Measurements from ENCODE around the gene CENPF.
"Not testable (repeated sequence)": the region's sequence is repeated elsewhere in the genome, so short reads cannot be mapped to it uniquely, and the experiment has no call there.

The CENPF gene

DNA sequence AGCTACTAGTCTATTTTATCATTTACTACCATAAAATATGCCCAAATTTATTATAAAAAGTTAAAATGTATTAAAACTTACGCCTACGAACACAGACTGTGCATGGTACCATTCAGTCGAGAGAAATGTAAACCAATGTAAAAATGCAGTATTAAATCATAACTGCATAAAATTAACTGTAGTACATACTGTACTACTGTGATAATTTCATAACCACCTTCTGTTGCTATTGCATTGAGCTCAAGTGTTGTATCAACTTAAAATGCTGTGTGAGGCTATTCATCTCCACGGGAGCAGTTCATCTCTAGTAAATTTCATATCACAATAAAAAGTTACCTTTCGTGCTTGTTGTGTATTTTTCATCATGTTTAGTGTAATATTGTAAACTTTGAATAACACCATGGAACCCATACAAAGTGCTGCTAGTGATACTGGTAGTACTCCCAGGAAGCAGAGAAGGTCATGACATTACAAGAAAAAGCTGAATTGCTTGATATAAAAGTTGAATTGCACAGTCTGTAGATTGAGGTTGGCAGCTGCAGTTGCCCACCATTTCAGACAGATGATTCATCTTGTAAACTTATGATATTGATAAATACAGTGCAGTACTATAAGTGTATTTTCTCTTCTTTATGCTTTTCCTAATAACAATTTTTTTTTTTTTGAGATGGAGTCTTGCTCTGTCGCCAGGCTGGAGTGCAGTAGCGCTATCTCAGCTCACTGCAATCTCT lies 19.0 kb upstream of the CENPF start:
- no peak for DNase-seq

GRCh38 chr1:214584805-214585766 lies 17.9 kb upstream of the CENPF start:
- no peak for DNase-seq

DNA sequence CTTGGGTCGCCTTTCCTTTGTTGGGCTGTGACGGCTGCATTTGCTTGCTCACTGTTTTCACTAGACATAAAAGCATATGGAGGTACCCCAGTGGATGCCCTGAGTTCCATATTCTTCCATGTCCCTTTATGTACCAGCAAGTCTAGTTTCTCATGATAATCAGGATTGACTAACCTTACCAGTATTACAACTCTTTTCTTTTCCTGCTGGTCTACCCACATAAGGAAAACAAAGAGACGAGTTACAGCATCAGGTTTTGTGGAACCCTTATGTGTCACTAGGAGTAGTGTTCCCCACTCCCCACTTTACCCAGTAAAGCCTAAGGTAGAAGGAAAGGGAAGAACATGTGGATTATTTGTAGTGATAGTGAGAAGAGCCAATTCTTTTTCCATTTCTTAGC lies 16.4 kb upstream of the CENPF start:
- no peak for DNase-seq

DNA sequence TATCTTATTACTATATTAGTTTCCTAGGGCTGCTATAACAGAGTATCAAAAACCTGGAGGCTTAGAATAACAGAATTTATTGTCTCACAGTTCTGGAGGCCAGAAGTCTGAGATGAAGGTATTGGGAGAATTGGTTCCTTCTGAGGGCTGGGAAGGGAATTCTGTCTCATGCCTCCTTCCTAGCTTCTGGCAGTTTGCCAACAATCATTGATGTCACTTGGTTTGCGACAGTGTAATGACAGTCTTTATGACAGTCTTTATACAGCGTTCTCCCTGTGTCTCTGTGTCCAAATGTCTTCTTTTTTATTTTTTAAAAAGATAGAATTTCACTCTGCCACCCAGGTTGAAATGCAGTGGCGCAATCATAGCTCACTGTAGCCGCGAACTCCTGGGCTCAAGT lies 15.8 kb upstream of the CENPF start:
- DNase-seq: no peak

DNA sequence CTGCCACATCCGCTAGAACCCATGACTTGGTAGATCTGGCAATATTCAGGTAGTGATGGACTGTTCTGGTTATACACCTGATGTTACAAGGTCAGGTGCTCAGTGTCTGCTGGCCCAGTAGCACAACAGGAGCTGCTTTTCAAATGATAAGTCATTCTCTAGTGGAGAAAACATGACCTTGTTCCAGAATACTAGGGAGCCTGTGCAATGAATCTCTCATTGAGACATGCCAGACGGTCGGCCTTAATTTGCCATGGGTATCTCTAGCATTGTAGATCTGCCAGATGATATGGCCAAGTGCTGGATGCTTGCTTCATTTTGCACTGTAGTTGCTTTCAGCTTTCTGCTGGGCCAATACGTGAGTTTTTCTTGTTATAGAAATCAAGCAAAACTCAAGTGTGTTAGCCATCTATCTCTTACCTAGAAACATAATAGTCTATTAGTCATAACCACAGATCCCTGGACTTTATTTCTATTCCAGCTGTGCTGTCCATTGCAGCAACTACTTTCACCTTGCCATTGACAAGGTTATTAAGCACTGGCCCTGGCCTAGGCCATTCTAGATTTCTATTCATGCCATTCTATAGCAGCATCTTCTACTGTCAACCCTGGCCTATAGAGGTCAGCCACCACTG lies 13.9 kb upstream of the CENPF start:
- DNase-seq: no peak

- DNase-seq: no peak
Observed at GRCh38 chr1:214590696-214591095, 12.3 kb upstream of the CENPF start.

- DNase-seq: not testable (repeated sequence)
Observed at GRCh38 chr1:214591918-214592317, 11.1 kb upstream of the CENPF start.

GRCh38 chr1:214593158-214593557 lies 9.8 kb upstream of the CENPF start:
- no peak for DNase-seq

DNA sequence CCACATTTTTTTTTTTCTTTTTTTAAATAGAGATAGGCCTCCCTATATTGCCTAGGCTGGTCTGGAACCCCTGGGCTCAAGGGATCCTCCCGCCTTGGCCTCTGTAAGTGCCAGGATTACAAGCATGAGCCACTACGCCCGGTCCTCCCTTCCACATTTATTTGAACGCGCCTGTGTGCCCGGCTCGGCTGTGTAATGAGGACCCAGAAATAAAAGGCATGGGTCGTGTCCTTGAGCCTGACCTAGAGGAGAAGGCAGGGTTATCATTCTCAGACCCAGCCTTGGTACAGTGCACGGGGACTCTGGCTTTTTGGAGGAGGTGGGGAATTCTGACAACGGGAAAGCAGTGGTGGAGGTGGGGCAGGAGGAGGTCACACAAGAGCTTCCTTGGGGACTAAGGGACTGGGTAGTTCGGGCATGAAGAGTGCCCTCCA lies 841 bp downstream of the CENPF start:
- no peak for DNase-seq

DNA sequence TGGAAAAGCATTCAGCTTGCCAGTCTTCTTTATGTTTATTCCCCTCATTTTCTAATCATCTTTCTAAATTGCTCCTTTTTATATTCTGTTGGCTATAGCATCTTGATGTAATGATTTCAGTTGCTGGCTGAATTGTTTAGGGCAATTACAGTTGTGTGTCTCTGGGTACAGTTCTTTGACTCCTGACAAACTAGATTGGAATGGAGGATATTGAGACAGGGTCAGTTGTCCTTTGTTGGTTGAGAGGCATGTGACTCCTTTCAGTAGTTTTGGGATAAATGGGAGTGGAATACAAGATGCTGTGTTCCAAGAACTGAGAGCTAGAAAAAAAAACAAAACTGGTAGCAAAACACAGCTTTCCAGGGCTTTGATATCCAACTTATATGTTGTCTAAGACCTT lies 1.5 kb downstream of the CENPF start:
- DNase-seq: no peak

DNA sequence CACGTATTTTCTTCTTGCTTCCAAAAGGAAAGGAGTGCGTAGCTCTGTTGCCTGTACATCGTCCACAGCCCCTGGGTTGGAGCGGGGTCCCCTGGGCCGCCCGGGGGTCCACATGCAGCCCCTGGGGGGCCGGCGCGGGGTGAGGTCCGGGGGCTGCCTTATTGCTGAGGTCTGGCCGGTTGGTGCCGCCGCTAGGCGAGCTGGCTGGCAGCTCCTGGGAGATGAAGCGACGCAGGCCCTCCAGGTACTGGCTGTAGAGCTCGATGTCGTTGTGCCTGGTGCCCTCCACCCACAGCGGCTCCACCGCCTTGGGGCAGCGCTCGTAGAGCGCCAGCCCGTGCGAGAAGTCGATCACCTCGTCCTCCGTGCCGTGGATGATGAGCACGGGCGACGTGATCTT lies 2.5 kb downstream of the CENPF start:
- DNase-seq: not testable (repeated sequence)

DNA sequence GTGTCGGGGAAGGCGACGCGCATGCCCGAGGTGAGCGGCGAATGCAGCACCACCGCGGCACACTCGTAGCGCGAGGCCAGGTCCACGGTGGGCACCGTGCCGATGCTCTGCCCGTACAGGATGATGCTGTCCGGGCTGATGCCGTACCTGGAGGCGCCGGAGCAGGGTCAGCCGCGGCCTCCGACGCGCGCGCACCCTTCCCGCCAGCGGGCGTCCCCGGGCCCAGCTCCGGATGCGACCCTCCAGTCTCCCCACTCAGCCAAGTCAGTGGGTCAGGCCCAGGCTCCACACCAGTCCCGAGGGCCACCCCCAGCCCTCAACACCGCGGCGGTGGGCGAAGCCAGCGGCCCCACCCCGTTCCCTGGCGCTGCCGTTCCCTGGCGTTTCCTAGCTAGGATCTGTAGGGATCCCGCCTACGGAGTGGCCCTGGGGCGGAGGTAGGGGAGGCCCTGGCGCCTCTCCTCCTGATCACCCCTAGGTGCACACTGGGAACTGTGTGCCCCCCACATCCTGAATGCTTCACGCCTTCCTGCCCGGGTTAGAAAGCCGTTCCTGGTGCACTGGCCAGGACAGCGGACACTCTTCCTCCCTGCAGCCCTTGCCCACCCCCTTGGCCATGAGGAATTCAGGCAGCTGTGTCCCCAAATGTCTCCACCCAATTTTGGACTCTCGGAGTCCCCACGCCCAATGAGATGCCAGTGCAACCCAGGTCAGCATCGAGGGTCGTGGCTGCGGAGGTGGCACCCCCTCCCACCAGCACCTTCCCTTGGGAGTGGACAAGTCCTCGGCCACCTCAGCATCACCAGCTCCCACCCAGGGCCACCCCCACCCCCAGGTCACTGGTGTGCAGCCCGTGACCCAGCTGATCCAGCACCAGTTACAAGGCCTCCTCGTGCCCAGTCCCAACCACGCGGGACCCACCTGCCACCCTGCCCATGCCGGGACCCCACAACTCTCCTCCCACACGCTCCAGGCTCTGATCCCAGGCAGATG lies 3.2 kb downstream of the CENPF start:
- not testable (repeated sequence) for DNase-seq

DNA sequence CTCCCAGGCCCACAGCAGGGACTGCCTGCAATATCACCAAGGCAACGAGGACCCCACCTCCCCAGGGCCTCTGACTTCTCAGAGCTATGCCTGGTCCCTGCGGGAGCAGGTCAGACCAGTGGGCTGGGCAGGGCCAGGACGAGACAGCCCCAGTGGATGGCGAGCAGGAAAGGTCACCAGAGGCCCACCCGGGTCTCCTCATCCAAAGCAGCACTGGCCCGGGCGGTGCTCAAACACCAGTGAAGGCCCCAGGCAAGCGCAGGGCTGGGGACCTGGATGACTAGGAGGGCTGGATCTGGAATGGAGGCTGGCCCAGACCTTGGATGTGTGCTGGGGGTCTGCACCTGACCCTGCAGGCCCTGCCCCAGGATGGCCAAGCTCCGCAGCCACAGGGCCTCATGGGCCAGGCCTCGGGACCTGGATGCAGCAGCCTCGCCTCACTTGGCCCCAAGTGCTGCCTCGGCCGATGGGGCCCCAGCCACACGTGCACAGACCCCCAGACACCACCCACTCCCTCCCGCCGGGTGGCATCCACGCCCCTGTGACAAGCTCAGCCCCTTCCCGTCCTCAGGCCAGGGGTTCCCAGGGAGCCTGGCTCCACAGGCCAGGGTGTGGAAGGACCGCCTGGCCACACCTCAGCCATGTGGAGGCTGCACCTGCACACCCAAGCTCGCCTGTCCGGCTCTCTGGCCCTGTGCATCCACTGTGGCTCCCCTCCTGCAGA lies 4.7 kb downstream of the CENPF start:
- not testable (repeated sequence) for DNase-seq

GRCh38 chr1:214608216-214608783 lies 5.3 kb downstream of the CENPF start:
- DNase-seq: not testable (repeated sequence)

DNA sequence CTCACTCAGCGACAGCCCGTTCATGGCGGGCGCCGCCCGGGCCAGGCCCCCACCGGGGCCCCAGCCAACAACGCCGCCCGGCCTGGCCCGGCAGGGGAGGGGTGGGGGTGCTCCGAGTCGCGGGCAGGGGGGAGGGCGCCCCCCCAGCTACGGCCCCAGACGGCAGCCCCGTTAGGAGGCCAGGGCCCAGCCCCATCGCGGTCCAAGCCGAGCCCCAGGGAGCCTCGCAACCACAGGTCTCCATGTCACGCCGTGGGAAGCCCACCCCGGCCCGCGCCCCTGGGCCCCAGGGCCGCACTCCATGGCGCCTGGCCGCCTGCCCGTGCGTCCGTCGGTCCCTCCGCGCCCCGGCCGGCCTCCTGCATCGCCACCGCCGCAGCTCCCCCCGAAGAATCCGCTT lies 5.8 kb downstream of the CENPF start:
- DNase-seq: not testable (repeated sequence)

GRCh38 chr1:214609692-214610091 lies 6.7 kb downstream of the CENPF start:
- DNase-seq: no peak

- not testable (repeated sequence) for DNase-seq
Observed at GRCh38 chr1:214610136-214610535, 7.1 kb downstream of the CENPF start.

GRCh38 chr1:214615109-214615508 lies 12.1 kb downstream of the CENPF start:
- no peak for DNase-seq

- no peak for DNase-seq
Observed at GRCh38 chr1:214615871-214616270, 12.9 kb downstream of the CENPF start.

DNA sequence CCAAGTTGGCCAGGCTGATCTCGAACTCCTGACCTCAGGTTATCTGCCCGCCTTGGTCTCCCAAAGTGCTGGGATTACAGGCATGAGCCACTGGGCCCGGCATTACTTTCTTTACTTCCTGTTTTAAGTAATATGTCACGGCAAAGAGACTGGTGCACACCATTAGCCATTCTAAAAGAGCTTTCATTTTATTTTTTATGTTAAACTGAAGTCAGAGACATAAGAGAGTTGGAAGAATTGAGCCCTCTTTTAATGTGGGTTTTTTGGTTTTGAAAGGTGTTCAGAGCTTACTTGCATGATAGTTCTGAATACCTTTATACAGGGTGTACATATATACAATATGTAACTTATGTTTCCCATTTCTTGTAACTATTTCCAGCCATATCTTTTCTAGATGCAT lies 14.3 kb downstream of the CENPF start:
- DNase-seq: no peak

- DNase-seq: no peak
Observed at GRCh38 chr1:214617843-214618242, 14.8 kb downstream of the CENPF start.
